ENCODE measurements around the gene BCO1.

DNA sequence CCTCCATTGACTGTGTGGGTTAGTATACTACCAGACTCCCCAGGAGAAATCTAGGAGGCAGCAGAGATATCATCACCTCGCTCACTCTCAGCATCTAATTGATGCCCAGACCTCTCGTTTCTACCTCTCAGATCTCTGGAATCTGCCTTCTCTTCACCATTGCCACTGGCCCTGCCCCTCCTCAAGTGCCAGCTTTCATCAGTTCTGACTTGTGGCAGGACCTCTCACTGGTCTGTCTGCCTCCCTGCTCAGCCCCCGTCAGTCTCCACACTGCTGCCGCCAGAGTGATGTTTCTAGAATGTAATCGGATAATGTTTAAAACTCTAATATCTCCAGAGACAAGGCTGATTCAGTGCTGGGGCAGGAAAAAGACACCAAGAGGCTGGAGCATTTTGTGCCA, 91.5 kb downstream of the BCO1 start:
- no peak for TF ChIP-seq CTCF (IDR thresholded peaks at IDR 0.05; ENCODE audit: low read depth, low read length)
- no peak for TF ChIP-seq POLR2A (IDR thresholded peaks at IDR 0.05; ENCODE audit: extremely low read depth, insufficient read length)
- TF ChIP-seq, protein P1, sequence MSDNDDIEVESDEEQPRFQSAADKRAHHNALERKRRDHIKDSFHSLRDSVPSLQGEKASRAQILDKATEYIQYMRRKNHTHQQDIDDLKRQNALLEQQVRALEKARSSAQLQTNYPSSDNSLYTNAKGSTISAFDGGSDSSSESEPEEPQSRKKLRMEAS (IDR thresholded peaks at IDR 0.05; ENCODE audit: low read depth, low read length) = no peak
